Neural progenitor cell (in vitro differentiated cells): Measurements from ENCODE around the gene SLC25A48.

Experiments
- CTCF ChIP-seq: fragments of 200-600 bp; sonication (generic); IDR thresholded peaks from 2 replicates; pipeline ENCODE4 v1.5.1; 2017; ENCODE audit warnings: antibody characterized with exemption, mild to moderate bottlenecking
- EZH2 ChIP-seq: fragments of 200-600 bp; sonication (generic); IDR thresholded peaks from 2 replicates; pipeline ENCODE4 v1.6.1; 2017; ENCODE audit warnings: antibody characterized with exemption, mild to moderate bottlenecking, moderate library complexity

GRCh38 chr5:135830876-135831275 lies 3.6 kb upstream of the SLC25A48 start:
- TF ChIP-seq CTCF = no peak
- TF ChIP-seq EZH2 = no peak
